ENCODE measurements around the gene TRPV3.
"Not testable (repeated sequence)": the region's sequence is repeated elsewhere in the genome, so short reads cannot be mapped to it uniquely, and the experiment has no call there.

TRPV3 gene

GRCh38 chr17:3466355-3466754, 91.3 kb downstream of the TRPV3 start:
- not testable (repeated sequence) for FAIRE-seq

All from A204.1 (cell line).